ENCODE data around the gene ANO1.

Gene ANO1

DNA sequence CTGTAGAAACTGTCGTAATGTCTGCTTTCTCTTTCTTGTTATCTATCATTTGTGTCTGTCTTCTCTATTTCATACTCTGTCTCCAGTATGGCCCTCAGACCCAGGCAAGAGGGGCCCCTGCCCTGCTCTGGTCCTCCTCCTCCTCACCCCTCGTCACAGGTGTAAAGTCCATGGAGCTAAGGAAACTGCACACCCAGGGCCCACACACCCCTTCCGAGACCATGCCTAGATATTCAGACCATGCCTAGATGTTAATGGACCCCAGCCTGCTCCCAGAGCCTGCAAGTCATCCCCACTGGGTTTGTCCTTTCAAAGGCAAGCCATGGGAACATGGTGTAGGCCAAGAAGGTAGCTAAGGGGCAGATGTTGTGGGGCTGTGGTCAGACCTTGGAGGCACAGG is 24.1 kb upstream of the ANO1 start:
- DNase-seq (ENCODE audit: low read depth) = no peak

DNA sequence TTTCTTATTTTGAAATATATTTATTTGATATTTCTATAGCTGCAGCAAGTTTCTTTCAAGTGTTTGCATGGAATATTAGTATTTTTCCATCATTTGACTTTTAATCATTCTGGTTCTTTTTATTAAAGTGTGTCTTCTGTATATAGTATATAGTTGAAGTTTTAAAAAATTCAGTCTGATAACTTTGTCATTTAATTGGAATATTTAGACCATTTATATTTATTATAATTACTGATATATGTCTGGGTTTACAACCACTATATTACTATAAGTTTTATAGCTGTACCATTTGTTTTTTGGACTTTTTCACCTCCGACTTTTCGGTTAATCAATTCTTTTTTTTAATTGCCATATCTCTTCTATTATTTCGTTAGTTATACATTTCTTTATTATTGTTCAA is 22.7 kb upstream of the ANO1 start:
- DNase-seq (ENCODE audit: low read depth) = no peak

DNA sequence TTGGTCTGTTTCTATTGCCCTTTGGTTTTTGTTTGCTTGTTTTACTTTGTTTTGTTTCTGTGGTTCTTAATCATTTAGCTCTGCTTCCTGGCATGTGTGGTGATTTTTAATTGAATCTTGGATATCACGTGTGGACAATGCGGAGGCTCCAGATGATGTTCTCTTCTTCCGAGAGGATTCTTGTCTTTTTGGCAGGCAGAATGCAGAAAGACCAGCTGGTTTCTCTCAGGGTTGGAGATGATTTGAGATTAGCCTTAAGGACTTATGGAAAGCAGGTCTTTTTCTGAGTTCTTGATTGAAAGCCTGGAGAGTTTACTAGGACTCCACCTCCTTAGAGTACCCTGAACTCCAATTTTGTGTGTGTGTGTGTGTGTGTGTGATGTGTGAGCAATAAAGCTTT is 21.0 kb upstream of the ANO1 start:
- DNase-seq (ENCODE audit: low read depth) = no peak

DNA sequence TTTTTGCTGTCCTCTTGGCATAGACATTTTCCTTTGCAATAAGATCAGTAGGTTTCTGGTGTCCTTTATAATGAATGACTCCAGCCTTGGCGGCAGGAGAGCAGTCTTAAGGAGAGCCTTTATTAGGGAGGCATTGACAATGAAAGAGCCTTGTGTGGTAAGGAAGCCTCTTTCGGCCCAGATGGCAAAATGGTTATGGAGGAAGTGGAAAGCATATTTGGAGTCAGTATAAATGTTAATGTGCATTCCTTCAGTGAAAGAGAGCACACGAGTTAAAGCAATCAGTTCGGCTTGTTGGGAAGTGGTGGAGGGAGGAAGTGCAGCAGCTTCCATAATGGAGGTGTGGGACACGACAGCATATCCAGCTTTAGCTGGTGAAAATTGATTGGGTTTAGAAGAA is 18.1 kb upstream of the ANO1 start:
- DNase-seq (ENCODE audit: low read depth) = no peak

DNA sequence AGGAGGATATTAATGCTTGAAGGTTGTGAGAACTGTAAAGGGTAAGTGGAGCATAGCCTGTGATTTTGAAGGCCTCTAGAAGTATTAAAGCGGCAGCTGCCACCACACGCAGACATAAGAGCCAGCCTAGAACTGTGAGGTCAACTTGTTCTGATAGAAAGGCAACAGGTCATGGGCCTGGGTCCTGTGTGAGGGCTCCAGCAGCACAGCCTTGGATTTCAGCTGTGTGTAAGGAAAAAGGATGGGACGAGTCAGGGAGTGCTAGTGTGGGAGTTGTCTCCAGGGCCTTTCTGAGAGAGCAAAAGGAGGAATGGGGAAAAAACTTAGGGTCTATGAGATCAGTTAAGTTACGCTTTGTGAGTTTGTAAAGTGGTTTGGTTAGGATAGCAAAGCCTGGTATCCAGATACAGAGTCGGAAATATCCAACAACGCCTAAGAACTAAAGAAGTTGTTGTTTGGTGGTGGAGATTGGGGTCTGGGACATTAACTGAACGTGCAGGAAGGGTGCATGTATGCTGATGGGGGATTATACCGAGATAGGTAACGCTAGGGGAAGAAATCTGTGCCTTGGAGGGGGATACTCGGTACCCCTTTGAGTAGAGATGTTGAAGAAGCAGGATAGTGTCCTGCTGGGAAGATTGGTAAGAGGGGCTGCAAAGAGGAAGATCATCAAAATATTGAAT is 17.4 kb upstream of the ANO1 start:
- no peak for DNase-seq (ENCODE audit: low read depth)

DNA sequence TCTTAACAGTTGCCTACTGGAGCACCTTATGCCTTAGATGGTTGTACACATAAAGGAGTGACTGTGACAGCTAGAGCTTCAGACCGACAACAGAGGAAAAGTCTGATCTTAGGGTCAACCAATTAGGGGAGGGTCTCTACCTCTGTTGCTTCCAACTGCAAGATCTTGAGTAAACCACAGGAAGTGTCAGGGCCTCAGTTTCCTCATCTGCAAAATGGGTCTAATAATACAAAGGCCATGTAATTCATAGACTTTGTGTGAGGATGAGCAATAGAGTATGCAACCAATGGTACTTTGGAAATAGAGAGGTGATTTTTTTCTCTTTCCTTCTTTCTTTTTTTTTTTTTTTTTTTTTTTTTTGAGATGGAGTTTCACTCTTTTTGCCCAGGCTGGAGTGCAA is 16.4 kb upstream of the ANO1 start:
- DNase-seq (ENCODE audit: low read depth) = no peak

DNA sequence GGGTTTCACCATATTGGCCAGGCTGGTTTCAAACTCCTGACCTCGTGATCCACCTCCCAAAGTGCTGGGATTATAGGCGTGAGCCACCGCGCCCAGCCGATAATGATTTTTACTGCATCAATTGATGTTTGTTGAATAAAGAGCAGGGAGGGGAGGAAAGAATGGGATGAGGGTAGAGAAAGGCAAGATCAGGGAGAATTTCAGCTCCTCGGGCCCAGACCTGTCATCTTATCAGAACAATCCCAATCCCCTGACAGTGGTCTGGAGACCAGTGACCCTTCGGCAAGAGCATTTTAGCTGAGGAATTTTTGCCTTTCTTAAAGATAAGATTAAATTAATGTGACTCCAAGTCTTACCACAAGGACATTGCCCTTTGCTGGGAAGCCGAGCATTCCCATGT is 15.0 kb upstream of the ANO1 start:
- no peak for DNase-seq (ENCODE audit: low read depth)

DNA sequence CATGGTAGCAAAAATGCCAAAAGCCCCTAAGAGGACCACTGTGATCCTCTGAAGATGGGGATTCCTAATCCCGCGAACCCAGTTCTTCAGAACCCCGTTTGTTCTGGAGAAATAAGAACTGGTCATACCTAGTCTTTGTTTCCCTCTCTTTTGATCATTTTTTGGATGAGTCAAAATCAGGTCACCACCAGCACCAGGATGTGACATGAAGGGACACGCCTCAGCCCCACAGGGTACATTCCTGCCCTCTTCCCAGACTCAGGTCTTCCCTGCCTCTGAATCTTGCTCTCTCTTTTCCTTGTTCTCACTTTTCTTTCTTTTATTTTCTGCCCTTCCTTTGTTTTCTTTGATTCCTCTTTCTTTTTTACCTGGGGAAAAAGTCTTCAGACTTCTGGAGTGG is 14.6 kb upstream of the ANO1 start:
- no peak for DNase-seq (ENCODE audit: low read depth)

DNA sequence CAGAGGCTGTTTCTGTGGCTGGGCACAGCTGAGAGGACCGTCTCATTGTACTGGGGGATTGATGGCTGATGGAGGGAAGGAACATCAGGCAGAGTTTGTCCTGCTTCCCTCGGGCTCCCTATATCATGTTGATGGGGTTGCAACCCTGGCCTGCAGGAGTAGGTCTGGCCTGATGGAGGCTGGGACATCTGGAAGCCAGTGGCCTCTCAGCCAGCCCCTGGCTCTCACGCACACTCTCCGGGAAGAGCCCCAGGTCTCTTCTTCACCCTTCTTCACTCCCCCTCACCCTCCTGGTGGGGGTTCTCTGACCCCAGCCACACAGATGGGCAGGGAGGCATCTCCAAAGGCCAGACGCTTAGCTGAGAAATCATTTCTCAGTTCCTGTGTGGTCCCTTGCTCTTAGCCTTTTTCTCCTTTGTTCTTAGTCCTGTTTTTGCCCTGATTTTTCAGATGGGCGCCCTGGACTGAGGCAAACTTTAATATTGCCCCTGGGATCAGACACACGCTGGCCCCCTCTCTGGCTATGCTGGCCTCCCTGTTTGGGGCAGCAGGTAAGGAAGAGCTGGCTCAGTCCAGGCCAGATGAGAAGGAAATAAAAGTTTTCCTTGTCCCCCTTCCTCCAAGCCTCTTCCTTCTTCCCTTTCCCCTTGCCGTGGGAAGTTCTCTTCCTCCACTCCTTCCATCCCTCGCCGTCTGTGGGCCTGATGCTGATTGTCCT is 13.9 kb upstream of the ANO1 start:
- no peak for DNase-seq (ENCODE audit: low read depth)

DNA sequence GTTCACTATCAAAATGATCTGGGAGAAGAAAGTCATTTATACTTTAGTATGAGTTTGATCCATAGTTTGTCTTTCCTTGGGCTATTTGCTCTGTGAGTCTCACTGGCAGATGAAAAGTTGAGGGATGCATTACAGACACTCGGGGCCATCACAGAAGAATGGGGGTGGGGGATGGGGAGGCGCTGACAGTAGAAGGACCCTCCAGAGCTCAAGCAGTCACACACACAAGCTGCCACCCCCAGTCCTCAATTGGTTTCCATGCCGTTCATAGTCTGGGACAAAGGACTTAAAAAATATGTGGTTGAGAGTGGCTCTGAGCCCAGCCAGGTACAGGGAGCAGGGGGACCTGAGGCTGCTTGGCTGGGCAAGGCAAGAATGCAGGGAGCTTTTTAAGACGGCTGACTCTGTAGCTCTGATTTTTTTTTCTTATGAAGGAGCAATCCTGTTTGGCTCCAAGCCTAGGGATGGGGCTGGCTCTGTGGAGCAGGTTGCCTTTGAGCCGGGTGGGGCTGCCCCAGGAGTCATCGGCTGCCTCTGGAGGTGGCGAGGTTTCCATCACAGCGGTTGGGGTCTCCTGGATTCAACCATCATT is 13.3 kb upstream of the ANO1 start:
- no peak for DNase-seq (ENCODE audit: low read depth)

DNA sequence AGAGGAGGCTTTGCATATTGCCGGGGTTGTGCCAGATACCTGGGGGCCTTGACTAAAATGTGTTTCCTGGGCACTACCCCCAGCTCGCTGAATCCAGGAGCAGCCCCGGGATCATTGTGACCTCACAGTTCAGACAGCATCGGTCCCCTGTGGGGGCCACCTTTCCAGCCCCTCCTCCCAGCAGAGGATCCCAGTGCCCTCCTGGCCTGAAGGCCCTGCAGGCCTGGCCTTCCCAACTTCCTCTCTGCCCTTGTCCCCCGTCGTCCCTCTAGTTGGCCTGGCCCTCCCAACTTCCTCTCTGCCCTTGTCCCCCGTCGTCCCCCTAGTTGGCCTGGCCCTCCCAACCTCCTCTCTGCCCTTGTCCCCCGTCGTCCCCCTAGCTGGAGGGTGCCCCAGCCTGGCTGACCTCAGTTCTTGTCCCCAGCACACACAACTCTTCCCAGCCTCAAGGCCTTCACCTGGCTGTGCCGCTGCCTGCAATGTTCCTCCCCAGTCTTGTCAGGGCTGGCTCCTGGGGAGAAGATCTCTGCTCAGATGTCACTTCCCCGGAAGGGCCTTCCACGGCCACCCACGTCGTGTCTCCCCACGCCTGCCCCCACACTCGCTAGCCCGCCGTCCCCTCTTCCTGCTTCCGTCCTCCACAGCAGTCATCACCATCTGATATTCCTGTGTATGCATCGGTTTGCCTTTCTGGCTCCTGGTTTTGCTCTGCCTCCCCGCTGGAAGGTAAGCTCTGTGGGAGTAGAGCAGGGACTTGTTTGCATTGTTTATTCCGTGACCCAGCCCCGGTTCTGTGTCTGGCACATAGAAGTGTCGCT is 12.6 kb upstream of the ANO1 start:
- DNase-seq (ENCODE audit: low read depth) = no peak

DNA sequence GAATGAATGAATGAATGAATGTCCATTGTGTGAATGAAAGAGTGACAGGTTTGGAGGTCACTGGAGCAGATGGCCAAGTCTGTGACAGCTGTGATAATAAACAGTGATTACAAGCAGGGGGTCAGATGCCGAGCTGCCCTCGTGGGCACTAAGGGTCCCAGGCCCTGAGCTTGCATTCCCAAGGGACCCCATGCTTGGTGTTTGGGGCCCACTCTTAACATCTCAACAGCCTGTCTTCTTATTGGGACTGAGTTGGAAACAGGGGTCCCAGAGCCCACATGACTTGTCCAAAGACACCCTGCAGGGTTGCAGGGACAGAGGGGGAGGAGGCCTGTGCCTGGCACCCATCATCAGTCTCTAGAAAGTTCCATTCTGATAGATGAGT is 12.0 kb upstream of the ANO1 start:
- no peak for DNase-seq (ENCODE audit: low read depth)

DNA sequence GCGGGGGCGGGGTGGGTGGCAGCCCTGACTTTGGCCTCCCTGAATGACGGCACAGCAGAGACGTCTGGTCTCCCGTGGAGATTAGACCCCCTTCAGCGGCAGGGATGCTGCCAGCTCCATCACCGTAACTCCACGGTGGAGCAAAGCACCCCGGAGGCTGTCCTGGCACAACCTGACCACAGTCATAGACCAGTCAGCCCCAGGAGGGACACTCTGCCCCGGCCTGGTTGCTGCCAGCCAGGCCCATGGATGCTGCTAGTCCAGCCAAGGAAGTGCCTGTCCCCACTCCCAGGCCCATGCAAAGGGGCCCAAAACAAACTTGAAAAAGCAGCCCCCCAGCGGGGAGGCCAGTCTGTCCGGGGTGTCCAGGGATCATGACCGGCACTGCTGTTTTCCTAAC is 11.5 kb upstream of the ANO1 start:
- DNase-seq (ENCODE audit: low read depth) = no peak

DNA sequence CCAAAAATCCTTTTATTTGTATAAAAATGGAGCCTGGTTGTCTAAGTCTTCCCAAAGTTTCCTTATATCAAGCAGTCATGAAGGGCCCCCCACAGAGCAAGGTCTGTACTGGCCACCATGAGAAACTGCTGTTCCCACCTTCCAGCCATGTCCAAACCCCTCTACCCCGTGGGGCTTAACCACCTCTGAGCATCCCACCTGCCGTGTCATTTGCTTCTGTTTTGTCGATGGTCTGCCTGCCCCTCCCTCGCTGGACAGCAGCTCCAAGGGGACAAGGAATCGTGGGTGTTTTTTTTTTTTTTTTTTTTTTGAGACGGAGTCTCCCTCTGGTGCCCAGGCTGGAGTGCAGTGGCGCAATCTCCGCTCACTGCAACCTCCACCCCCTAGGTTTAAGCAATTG is 11.1 kb upstream of the ANO1 start:
- DNase-seq (ENCODE audit: low read depth) = no peak

DNA sequence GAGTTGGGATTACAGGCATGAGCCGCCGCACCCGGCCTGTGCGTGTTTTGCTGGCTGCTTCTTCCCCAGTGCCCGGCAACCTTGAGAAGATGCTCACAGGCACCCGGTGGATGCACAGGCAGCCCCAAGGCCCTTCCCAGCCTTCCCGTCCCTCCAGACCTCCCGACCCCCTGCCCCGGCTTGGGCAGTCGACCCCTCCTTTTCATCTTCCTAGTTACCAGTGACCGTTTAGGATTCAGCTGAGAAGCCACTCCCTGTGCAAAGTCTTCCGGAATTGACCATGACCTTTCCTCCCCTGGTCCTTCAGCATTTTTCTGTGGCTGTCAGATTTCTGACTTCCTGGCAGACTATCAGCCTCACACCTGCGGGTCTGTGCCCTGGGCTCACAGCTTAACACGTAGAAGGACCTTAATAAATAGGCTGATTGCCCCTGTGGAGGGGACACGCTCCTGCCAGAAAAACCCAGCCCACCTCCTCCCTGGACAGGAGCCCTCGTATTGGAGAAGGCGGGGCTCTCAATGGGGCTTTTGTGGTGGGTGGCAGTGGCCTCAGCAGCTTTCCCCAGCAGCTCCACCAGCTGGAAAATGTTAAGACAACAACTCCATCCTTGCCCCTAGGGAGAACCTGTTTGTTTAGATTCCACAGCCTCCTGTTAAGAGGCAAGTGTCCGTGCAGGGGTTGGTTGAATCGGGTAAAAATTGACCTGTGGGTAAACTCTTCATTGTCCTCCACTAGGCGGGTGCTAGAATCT is 10.4 kb upstream of the ANO1 start:
- DNase-seq (ENCODE audit: low read depth) = no peak

DNA sequence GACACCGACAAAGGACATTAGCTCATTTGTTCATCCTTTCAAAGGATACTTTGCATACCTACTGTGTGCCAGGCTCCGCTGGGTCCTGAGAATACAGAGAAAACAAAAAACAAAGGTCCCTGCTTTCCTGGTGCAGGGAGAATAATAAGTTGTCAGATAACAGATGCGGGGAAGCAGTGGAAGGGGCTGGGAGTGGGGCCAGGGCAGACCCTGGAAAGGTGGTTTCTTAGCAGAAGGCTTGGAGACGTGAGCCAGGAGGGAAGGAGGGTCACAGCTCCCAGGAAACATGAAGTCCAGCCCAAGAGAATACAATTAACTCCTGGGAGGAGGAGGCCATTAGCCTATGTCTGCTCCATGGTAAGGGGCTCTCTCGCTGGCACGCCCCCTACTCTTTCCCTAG is 9.8 kb upstream of the ANO1 start:
- DNase-seq (ENCODE audit: low read depth) = no peak

DNA sequence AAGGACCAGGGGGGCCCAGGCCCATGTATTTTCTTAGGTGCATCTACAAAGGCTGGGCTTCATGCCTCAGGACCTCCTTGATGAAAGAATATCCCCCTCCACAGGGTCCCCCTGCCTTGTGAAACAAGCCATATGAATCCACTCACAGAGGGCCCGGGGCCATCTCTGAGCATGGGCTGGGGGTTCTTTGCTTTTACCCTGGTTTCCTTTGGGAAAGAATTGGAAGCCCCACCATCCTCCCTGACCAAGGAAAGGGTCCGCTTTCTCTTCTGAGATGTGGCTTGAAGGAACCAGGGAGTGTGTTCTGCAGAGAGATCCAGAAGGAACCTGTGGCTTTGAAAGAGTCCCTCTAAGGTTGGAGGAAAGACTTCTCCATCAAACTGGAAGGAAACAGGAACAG is 9.2 kb upstream of the ANO1 start:
- no peak for DNase-seq (ENCODE audit: low read depth)

DNA sequence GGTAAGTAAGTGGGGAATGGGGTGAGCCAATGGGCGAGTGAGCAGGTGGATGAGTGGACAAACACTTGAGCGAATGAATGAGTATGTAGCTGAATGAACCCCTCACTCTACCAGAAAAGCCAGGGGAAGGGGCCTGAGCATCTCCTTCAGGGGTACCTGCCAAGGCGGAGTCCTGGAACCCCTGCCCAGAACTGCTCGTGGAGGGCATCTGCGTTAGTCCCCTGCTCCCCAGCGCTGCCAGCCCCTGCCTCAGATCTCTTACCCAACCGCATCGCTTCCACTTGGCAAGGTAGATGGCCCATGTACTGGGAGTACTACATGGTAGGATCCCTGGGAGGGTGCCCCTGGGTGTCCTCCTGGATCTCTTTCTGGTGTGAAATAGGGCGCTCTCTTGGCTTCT is 7.4 kb upstream of the ANO1 start:
- no peak for DNase-seq (ENCODE audit: low read depth)

DNA sequence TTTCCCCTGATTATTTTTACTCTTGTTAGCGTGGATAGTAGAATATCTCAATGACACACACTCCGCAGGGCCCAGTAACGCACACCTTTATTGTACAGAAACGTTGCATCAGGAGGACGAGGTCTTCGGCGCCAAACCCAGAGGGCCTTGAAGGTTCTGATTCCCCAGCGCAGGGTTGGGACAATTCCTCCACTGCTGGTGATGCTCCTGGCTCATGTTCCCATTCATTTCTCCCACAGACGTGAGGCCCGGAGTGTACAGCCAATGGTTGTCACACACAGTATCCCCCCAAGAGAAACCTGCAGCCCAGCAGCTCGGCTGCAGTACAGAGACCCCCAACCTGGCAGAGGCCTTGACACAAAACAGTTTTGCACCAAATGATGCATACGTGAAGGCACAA is 6.1 kb upstream of the ANO1 start:
- no peak for DNase-seq (ENCODE audit: low read depth)

DNA sequence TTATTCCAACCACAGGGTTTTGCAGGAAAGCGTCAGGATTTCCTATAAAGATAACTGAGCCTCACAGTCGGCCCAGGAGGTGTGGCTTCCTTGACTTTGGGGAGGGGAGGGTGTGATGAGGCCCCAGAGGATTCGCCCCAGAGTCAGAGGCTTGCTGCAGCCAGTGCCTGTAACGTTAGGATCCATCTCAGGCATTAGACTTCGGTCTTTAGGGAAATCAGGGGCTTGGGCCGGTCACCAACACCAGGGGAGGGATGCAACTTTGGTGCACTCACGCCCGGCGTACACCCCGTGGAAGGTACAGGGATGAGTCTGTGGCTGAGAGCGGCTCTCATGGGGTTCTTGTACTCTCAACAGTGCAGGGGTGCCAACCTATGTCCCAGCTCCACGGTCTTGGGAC is 5.7 kb upstream of the ANO1 start:
- DNase-seq (ENCODE audit: low read depth) = no peak

DNA sequence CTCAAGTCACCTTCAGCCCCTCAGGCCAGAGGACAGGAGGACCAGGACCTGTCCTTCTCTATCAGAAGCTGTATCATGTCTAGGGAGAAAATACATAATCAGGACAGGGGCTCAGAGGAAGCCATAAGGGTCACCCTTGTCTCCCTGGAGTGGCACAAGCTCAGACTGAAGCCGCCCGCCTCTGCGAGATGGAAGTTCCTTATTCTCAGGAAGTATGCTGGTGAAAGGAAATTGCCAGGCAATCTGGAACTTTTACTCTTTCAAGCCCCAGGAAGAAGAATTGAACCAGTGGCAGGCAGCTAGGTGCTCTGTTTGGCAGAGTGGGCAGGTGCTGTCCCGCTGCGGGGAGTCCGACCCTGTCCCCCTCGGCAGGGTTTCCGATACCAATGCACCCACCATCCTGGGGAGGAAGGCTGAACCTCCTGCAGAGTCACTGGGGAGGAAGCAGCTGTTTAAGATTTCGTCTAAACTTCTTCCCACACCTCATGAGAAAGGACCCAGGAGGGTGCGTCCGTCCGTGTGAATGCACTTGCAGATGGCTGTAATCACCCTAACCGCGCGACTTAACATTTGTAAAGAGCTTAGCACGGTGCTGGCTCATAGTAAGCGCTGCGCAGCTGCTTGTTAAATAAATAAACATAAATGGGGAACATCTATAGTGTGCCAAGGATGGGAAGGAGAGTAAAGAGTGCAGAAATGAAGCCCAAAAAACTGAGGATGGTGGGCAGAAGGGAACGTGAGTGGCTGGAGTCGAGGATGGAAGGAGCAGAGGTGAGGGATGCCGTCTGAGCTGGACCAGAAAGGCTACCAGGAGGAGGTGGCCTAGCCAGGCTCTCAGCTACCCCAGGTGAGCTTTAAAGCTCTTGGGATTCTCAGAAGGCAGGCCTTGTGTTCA is 5.0 kb upstream of the ANO1 start:
- DNase-seq (ENCODE audit: low read depth) = no peak

Measured in stimulated activated CD4-positive, alpha-beta T cell treated with anti-CD3 and anti-CD28 coated beads, Interleukin-2, amount 100 ng/mL, for 4 hours (primary cell).